NCI-H2196 treated with DMSO at 0.1 percent for 48 hours (cell line): Measurements from ENCODE around the gene EIF2B5.
"Not testable (repeated sequence)": the region's sequence is repeated elsewhere in the genome, so short reads cannot be mapped to it uniquely, and the experiment has no call there.

Experiments used
- DNase-seq: peaks from one replicate; lab custom pipeline; 2025; ENCODE audit not compliant: unreplicated experiment; lab: John Stamatoyannopoulos, UW

EIF2B5 gene

GRCh38 chr3:184135149-184135910, at the start of gene EIF2B5:
Gene EIF2B5 (plus strand): TSS chr3:184135358. CDS start chr3:184135386, 28 bp downstream.
- peak; percentile 94 for DNase-seq

GRCh38 chr3:184085389-184085852, 49.7 kb upstream of the EIF2B5 start:
- no peak for DNase-seq

GRCh38 chr3:184092199-184092598, 43.0 kb upstream of the EIF2B5 start:
- DNase-seq = no peak

- DNase-seq = no peak
These were observed 38.3 kb upstream of the EIF2B5 start, which contains the start of gene HTR3E for GRCh38 chr3:184096811-184097383. Gene HTR3E (plus strand): TSS chr3:184097064. CDS start chr3:184097530, 466 bp downstream.

- DNase-seq = no peak
These were observed 37.6 kb upstream of the EIF2B5 start for GRCh38 chr3:184097556-184097955.

GRCh38 chr3:184099806-184100686, 35.1 kb upstream of the EIF2B5 start:
- DNase-seq = no peak

- no peak for DNase-seq
These were observed 24.8 kb upstream of the EIF2B5 start for GRCh38 chr3:184110316-184110725.

GRCh38 chr3:184116017-184116416, 19.1 kb upstream of the EIF2B5 start:
- no peak for DNase-seq

GRCh38 chr3:184117636-184118035, 17.5 kb upstream of the EIF2B5 start:
- DNase-seq = no peak

GRCh38 chr3:184121031-184121430, 14.1 kb upstream of the EIF2B5 start:
- DNase-seq = not testable (repeated sequence)

- no peak for DNase-seq
These were observed 9.2 kb upstream of the EIF2B5 start for GRCh38 chr3:184126006-184126405.

- DNase-seq = no peak
These were observed 6.1 kb upstream of the EIF2B5 start for GRCh38 chr3:184129012-184129411.

GRCh38 chr3:184132945-184133344, 2.2 kb upstream of the EIF2B5 start:
- no peak for DNase-seq

- DNase-seq = peak; percentile 92
These were observed 1.1 kb upstream of the EIF2B5 start for GRCh38 chr3:184133840-184134745.

- DNase-seq = no peak
These were observed 411 bp upstream of the EIF2B5 start for GRCh38 chr3:184134746-184135148.

- DNase-seq = no peak
These were observed 728 bp downstream of the EIF2B5 start for GRCh38 chr3:184135911-184136260.

- DNase-seq = no peak
These were observed 5.3 kb downstream of the EIF2B5 start for GRCh38 chr3:184140436-184140835.

GRCh38 chr3:184142199-184142598, 7.0 kb downstream of the EIF2B5 start:
- DNase-seq = no peak

GRCh38 chr3:184143327-184143726, 8.2 kb downstream of the EIF2B5 start:
- DNase-seq = no peak

- peak; percentile 73 for DNase-seq
These were observed 9.3 kb downstream of the EIF2B5 start for GRCh38 chr3:184144505-184144904.
